Stimulated activated CD8-positive, alpha-beta memory T cell treated with anti-CD3 and anti-CD28 coated beads, Interleukin-15, amount 100 ng/mL, for 24 hours (primary cell): ENCODE results near the gene NPAS1.
"Not testable (repeated sequence)": the region's sequence is repeated elsewhere in the genome, so short reads cannot be mapped to it uniquely, and the experiment has no call there.

Source experiments
- DNase-seq: peaks from one replicate; pipeline ENCODE4 v3.0.0-alpha.2; 2020; ENCODE audit warnings: low read depth

NPAS1 gene

DNA sequence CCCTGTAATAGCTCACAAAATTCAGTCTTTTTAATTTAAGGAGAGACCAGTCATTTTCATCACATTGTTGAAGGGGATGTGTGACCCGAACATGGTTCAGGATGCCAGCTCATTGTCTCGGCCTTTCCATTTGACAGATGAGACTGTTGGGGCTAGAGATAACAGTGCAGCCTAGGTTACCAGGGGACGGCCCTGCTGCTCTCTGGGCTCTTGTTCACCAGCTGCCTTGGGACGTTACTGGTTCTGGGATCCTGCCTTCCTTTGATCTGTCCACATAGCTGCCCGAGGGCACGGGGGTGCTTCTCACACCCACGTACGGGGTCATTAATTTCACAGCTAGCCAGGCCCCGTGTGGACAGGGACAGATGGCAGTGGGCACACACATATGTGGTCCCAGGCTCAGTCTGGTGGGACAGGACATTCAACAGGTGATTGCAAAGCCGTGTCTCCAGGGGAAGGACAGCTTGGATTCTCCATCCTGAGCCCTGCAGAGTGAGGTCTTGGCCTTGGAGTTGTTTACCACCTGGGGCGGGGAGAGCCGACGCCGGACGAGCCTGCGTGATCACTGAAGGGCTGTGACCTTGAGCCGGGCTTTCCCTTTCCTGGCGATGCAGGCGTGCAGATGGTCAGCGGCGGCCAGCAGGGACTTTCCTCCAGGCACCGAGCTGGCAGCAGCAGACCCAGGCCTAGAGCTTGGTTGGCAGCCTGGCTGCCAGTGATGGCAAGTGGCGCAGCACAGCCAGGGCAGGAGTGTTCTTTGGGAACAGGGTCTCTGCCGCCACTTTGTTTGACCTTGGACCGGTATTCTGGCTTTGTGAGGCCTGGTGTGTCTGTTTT lies 26.7 kb upstream of the NPAS1 start:
- no peak for DNase-seq

DNA sequence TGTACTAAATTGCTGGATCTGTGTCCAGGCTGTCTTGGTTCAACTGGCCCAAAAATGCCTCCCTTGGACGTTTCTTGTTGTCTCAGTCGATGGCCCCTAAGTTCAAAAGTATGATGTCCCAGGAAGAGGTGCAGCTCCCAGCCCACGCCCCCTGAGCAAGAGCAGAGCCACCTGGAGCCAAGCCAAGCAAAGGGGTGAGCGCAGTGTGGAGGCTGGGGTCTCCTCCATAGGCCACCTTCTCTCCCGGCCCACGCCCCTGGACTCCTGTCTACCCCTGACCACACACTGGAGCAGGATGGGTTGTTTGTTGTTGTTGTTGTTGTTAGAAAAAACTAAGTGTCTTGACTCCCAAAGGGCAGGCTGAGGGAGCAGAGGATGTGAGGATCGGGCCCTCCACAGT lies 26.0 kb upstream of the NPAS1 start:
- no peak for DNase-seq

DNA sequence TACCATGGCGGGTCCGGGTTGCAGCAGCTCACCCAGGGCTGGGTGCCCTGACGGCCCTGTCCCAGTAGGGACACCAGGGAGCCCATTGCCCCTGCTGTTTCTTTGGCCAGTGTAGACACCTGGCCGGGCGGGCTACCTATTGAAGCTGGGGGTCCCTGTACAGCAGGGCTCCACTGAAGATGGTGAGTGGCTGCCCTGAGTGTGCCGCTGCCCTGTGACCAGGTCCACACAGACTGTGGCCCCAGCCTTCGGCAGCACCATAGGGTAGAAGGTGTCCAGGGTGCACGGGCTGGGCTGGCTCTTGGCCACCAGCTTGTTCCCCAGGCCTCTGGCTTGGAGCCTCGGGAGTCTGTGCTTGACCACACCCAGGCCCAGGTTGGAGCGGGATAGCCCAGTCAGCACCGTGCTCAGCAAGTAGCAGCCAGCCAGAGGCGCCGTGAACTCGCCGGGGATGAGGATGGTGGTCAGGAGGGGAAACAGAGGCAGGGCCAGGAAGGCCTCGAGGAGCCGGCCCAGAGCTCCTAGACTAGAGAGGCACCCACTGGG lies 25.4 kb upstream of the NPAS1 start:
- no peak for DNase-seq

DNA sequence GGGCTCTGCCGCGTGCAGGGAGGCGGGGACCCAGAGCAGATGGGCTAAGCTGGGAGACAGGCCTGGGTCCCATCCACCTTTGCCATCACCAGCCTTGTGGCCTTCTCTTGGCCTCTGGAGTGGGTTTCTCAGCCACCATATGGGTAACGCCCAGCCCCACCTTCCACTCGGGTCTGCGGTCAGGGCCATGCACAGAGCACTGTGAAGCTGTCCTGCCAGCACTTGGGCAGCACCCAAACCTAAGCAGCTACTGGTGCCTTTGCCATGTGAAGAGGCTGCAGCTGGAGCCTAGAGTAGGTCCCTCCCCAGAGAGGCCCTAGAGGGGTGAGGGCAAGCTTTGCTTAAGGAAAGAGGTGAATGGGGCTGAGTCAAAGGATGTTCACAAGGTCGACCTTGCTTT lies 24.1 kb upstream of the NPAS1 start:
- no peak for DNase-seq

DNA sequence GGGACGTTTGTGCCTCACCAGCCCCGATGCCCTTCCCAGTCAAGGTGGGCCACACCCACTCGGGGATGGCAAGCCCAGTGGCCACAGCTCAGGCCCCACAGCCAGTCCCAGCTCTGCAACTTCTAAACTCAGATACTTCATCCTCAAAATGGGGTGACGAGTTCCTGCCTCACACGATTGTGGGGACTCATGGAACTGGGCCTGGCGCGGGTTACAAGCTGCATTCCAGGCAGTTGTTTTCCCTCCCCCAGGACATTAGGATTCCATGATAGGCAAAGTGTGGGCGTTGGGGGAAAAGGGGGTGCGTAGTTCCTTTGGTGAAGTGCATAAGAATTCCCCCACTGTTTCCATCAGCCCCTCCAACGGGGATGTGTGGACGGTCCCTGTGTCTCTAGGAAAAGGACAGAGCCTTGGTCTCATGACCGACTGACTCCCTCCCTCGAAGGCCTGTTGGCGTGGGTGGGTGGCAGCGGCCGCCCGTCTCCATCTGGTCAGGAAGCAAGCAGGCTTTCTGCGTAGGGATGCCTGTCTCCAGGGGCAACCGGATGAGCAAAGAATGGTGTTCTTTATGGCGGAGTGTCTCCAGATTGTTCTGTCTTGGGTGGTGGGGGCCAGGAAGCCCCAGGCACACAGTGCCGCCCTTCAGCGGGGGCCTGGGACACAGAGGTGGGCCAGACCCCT lies 21.1 kb upstream of the NPAS1 start:
- no peak for DNase-seq

DNA sequence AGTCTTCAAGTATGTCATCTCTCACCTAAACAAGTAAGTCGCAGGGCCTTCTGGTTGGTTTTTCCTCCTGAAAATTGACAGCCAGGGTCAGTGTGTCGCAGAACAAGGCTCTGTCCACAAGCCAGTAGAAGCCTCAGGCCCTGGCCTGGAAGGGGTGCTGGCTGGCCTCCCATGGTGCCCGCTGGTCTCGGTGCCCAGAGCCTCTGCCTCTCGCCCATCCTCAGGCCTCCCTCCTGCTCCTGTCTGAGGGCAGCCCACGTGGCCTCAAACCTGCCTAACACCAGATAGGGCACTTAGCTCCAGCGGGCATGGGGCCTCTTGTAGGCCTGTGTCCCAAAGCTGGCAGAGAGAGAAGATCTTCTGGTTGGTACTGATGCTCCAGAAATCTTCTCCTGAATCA lies 20.3 kb upstream of the NPAS1 start:
- no peak for DNase-seq

DNA sequence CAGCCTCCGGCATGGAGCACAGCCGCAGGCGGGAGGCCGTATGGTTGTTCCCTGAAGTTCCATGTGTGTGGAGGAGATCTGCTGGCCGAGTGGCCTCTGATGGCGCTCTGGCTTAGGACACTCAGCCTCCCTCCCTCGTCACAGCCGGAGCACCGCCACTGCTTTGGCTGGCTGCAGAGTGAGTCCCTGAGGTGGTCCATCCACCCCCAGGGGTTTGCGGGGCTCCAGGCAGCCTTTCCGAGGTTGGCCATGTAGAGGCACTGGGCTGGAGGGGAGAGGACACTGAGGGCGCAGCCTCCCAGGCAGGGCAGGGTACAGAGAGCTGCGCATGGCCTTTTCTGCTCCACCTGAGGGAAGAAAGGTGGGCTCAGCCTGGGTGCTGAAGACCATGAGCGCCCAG lies 19.8 kb upstream of the NPAS1 start:
- DNase-seq = no peak

DNA sequence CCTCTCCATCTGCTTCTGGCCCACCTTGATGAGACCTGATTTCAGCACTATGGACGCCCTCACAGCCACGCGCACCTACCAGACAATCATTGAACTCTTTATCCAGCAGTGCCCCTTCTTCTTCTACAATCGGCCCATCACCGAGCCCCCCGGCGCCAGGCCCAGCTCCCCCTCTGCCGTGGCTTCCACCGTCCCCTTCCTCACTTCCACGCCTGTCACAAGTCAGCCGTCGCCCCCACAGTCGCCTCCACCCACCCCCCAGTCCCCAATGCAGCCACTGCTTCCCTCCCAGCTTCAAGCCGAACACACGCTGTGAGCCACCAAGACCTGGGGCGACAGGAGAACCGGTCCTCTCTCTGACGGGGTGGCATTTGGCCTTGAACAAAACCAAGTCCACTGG lies 19.3 kb upstream of the NPAS1 start:
- DNase-seq = no peak

DNA sequence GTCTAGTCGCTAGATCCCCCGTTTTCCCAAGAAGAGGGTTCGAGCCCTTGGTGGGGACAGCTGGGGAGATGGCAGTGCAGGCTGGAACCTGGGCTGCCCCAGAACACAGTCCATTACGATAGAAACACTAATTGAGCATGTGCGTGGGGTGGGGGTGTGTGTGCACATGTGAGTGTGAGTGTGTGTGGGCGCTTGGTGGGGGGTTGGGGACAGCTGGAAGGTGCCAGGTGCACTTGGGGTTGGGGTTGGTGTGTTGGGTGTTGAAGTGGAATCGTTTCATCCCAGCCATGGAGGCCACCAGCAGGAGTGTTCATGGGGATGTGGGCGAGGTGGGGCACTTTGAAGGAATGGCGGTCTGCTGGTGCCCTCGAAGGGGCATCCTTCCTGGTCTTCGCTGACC lies 18.1 kb upstream of the NPAS1 start:
- no peak for DNase-seq

DNA sequence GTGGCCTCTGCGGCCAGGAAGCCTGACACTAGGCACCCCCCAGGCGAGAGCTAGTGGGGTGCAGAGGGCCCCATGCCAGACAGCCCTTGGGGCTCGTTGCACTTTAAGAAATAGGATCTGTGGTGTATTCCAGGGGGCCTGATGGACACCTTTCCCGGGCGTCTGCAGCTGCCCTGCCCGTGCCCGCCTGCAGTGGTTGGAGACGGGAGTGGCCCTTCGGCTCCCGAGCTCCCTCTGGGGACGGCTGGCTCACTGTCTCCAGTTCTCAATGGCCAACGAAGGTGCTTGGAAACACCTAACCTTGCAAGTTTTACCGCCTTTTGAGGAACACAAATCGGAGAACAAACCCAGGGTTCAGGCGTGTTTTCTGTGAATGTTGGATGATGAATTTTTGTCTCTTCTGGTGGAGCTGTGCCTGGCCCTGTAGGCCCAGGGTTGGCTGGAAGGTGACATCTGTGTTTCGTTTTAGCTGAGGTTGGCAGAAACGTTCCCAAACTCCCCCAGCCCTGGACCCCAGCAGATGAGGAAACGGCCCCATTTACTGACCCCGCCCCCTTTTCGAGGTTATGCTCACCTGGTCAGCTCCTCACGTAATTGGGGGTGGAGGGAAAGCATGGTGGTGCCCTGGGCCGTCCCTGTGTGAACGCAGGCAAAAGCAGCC lies 17.4 kb upstream of the NPAS1 start:
- DNase-seq = no peak

DNA sequence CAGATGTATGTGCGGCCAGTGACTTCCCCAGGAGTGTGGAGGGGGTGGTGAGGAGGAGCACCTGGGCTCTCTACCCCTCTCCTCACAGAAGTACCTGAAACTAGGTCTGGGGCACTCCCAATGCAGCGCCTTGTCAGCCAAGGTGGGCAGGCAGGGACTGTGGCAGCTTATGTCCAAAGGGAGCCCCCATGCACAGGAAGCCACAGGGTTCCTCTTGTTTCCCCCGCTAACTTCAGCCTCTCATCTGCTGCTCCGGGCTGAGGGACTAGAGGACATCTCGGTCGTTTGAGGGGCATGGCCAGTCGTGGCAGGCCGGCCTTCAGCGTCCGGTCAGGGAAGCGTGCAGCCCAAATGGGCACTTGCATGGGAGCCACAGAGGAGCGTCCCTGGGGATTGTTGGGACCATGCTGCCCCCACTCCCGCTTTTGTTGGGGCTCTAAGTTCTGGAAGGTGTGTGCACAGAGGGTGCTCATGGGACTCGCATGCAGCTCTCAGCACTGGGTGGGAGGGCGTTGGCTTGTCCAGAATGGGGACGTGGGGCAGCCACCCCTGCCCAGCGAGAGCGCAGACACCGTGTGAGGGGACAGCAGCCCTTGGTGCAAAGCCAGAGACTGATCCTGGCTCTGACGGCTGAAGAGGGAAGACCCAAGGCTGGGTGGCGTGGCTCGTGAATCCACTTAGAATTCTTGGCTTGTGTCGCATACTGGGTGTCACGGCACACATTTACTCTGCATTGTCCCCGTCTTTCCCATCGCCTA lies 16.6 kb upstream of the NPAS1 start:
- DNase-seq = no peak

DNA sequence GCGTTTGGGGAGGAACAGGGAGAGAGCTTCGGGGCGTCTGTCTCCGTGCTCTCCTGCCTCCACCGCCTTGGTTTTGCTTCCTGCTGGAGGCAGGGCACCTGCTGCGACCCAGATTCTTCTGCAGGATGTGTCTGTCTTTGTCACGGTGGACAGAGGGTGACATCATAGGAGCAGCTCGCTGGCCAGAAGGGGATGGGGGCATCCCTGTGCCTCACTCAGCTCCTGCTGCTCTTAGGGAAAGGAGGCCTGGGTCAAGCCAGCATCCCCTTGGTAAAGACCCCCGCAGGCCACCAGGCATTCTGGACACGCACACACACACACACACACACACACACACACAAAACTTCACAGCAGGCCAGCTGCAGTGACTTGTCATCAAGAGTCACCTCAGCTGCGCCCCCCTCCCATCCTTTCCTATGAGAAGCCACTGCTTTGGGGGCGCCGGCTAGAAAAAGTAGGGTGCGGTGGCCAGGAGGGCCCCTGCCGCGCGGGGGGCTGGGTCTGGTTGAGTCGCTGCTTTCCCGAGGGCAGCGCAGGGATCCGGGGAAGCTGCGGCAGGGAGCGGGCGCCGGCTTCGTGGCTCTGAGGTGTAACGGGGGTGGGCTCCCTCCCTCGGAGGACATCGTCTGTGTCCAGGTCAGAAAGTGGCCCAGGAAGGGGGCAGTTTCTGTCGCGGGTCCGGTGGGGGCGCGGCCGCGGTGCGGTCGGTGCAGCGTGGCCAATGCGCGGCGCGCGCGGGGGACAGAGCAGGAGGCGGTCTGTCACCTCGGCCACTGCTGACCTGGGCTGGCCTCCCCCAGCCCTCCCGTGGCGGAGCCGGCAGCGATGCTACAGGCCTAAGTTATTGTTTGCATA lies 15.8 kb upstream of the NPAS1 start:
- DNase-seq = no peak

DNA sequence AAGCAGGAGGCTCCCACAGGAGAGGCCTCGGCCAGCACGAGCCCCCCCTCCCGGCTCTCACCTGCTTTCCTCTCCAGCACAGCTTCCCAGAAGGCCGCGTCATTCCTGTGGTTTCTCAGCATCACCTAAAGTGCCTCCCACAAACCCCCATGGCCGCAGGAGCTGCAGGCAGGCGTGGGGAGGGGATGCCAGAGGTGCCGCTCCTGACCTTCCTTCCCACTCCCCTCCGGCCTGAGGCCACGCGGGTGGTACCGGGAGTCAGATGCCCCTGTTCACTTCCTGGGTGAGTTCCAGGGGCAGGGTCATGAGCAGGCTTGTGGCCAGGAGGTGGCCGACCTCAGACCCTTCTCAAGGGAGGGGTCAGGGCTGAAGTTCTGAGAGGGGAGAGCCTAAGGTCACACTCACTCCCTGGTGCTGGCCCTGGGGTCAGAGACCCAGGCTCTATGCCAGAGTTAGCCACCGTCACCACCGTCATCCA lies 14.4 kb upstream of the NPAS1 start:
- DNase-seq = no peak

DNA sequence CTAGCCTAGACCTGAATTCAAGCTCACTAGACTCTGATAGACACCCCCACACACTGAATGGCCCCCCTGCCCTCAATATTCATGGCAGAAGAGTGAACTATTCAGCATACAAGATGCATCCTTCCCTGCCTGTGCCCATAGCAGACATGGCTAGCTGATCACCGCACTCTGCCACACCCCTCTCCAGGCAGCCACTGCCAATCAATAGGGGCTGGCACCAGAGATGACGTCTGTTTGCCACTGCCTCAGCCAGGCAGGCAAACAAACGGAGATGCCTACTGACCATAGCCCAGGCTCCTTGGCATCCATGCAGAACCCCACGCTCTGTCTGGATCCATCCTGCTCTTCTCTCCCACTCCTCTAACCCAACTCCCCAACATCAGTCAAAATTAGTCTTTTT lies 13.8 kb upstream of the NPAS1 start:
- DNase-seq = no peak

DNA sequence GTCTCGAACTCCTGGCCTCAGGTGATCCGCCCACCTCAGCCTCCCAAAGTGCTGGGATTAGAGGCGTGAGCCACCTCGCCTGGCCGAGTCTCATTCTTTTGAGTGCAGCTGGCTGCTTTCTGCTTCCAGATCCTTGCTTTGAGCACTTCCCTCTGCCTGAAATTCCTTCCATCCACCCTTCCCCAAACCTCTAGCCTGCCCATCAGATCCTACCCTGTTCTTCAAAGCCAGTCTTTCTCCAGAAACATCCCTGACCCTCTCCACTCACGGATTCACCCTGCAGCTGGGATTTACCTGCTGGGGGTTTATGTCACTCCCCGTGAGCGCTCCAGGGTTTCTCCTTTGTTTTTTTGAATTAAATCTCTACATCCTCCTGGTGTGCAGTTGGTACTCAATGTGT lies 13.1 kb upstream of the NPAS1 start:
- no peak for DNase-seq

DNA sequence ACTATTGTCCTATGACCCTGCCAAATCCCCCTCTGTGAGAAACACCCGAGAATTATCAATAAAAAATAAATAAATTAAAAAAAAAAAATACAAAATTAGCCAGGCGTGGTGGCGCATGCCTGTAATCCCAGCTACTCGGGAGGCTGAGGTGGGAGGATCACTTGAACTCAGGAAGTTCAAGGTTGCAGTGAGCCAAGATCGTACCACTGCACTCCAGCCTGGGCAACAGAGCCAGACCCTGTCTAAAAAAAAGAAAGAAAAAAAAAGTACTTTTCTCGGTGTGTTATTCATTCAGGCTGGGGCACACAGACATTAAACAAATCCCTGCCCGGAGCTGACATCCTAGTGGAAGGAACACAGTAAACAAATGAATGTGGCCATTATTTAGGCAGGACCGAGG lies 9.1 kb upstream of the NPAS1 start:
- DNase-seq = not testable (repeated sequence)

DNA sequence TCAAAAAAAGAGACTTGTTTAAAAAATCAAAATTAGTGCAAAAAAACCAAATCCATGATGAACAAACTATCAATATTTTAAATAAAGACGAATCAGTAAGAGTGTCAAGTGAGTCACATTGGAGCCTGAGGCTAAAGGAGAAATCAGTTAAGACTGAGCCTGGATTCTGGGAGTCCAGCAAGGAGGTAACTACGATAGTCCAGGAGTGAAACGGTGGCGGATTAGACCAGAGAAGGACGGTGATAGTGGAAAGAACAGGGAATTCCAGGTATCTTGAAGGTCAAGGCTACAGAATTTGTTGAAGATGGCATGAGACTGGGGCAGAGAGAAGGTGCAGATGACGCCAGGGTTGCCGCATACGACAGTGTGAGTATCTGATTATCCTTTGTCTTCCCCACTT lies 7.0 kb upstream of the NPAS1 start:
- DNase-seq = no peak

DNA sequence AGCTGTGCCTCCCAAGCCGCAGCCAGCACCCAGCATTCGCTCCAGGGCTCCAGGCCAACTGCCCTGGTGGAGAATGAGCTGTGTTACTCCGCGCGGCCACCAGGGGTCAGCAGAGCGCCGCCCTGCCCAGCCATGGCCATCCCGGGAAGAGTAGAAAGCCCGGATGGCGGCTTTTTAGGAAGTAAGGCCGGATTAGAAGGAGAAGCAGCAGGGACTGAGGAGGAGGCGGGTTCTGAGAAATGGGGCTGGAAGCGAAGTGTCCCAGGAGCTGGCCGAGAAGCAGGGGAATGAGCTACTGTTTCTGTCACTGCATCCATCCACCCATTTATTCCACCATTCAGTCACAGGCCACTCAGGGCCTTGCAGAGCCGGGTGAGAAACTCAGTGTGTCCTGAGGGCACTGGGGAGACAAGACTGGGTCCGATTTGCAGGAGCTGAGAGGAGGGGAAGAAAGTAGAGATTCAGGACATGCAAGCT lies 6.6 kb upstream of the NPAS1 start:
- DNase-seq = peak; percentile 57

DNA sequence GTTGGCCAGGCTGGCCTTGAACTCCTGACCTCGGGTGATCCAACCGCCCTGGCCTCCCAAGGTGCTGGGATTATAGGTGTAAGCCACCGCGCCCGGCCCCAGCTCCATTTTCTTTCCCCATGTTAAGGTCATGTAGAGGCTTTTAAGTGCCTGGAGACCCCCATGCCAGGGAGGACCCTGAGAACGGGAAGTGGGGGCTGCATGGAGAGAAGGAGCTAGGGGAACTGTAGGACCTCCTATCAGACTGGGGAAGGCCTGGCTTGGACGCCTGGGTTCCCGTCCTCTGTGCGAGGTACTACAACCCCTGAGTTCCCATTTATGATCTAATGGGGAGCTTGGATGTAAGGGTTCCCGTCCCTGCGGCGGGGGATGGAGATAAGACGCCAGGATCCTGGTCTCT lies 714 bp upstream of the NPAS1 start:
- no peak for DNase-seq

DNA sequence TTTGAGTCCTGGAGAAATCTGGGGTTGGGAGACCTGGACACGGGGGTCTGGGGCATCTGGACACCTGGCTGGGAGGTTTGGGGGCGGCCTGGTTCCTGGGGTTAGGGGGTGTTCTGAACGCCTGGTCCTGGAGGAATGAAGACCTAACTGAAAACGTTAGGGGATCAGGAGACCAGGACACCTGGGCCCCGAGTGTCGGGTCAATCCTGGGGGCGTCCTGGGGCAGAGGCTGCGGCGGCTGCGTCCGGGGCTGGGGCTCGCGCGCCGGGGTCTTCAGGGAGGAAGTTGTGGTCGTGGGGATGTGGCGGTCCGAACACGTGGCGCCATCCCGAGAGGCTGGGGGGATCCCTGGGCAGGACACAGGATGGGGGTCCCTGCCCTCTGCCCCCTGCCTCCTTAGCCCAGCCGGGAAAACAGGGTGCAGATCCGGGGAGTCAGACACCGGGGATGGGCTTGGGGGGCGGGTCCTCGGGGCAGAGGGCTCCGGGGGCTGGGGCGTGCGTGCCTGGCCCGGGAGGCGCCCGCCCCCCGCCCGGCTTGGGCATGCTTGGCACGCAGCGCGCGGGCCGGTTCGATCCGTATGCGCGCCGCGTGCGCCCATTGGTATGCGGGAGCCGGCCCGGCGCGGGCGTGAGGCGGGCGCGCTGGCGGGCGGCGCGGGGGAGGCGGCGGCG lies 632 bp downstream of the NPAS1 start:
- no peak for DNase-seq
